GM21390 (cell line): ENCODE data around the gene KIRREL2.
"Not testable (repeated sequence)": the region's sequence is repeated elsewhere in the genome, so short reads cannot be mapped to it uniquely, and the experiment has no call there.

Experiments
- ATAC-seq: cut with Tn5 transposase; IDR thresholded peaks from one replicate; pipeline ENCODE4 v1.9.1; 2021; ENCODE audit not compliant: unreplicated experiment

Gene KIRREL2

GRCh38 chr19:35868823-35869326, 12.2 kb downstream of the KIRREL2 start:
- ATAC-seq = no peak

DNA sequence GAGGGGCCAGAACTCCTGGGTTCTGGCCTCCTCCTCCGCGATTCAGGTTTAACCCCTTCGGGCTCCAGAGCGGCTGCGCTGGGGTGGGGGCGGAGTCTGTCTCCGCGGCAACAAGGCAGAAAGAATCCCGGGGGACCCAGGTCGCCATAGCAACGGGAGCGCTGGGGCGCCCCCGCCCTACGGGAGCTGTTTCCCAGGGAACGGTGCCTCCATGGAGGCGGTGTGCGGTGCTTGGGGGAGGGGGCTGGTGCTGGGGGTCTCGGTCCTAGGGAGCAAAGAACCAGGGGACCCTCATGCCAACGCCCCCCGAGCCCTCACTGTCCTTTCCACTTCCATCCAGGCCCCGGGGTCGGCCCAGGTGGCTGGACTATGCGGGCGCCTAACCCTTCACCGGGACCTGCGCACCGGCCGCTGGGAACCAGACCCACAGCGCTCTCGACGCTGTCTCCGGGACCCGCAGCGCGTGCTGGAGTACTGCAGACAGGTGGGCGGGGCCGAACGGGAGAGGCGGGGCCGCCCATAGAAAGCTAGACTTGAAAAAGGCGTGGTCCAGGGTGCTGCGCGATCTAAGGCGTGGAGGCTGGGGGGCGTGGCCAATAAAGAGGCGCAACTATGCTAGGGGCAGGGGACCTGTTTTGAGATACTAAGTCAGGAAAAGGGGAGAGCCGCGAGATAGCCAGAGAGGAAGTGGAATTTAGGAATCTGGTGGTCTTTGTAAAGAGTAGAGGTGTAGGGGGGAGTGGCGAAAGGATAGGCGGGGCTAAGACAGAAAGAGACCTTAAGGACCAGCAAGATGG, 12.8 kb downstream of the KIRREL2 start:
- ATAC-seq = peak; percentile 69

DNA sequence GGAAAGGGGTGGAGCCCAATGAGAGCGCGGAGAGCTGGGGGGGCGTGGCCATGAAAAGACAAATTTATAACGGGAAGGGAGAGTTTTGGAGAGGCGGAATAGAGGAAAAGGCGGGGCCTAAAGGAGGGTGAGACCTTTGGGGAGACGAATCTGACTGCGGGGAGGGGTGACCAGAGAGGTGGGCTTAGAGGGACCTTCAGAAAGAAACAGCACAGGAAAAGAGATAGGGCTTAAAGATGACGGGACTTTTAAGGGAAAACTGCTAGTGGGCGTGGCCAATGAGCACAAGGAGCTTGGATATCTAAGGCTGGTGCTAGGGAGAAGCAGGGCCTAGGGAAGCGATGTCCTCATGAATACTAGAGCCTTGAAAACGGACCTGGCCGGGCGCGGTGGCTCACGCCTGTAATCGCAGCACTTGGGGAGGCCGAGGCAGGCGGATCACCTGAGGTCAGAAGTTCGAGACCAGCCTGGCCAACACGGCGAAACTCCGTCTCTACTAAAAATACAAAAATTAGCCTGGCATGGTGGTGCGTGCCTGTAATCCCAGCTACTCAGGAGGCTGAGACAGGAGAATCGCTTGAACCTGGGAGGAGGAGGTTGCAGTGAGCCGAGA, 13.5 kb downstream of the KIRREL2 start:
- ATAC-seq = not testable (repeated sequence)

GRCh38 chr19:35870798-35871197, 14.1 kb downstream of the KIRREL2 start:
- ATAC-seq = no peak

GRCh38 chr19:35871611-35872010, 14.9 kb downstream of the KIRREL2 start:
- no peak for ATAC-seq

- ATAC-seq = no peak
Observed at GRCh38 chr19:35872180-35872579, 15.5 kb downstream of the KIRREL2 start.

- ATAC-seq = no peak
Observed at GRCh38 chr19:35874392-35874930, 17.8 kb downstream of the KIRREL2 start.

DNA sequence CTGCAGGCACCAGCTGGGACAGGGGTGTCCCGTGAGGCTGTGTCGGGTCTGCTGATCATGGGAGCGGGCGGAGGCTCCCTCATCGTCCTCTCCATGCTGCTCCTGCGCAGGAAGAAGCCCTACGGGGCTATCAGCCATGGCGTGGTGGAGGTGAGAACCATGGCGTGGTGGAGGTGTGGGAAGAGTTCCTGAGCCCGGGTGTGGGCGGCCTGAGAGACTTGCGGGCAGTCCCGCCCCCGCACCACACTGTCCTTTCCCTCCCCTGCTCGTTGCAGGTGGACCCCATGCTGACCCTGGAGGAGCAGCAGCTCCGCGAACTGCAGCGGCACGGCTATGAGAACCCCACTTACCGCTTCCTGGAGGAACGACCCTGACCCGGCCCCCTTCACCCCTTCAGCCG, 22.4 kb downstream of the KIRREL2 start:
- ATAC-seq = no peak

- no peak for ATAC-seq
Observed at GRCh38 chr19:35879770-35880317, 23.1 kb downstream of the KIRREL2 start.

DNA sequence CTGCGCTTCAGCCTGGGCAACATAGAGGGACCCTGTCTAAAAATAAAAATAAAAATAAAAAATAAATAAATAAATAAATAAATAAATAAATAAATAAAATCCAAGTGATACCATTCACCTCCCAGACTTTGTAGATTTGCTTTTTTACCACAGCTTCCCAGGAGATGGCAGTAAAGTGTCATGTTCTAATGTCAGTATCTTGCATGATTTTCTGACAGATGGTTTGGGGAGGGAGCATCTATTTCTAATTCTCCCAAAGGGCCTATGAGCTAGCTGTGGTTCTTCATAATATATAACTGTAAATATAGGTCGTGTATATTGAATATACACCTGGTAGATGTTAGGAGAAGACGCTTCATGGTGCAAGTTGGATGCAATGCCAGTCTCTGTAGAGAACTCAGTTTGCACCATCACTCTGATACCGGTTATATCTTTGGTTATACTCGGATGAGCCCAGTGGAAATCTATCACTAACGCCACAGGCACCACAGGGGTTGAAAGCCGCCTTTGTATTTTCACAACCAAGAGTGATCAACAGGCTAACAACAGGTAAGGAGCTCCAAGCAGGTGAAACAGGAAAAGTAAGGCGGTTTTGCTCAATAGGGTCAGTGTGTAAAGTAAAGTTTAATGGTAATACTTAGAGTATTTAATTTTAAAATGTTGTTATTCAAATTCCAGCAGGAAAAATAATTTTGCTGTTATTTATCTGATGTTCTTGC, 25.6 kb downstream of the KIRREL2 start:
- no peak for ATAC-seq

- no peak for ATAC-seq
Observed at GRCh38 chr19:35883882-35884281, 27.2 kb downstream of the KIRREL2 start.

GRCh38 chr19:35885225-35885738, 28.6 kb downstream of the KIRREL2 start:
- ATAC-seq = no peak

GRCh38 chr19:35885904-35886303, 29.2 kb downstream of the KIRREL2 start:
- ATAC-seq = no peak

DNA sequence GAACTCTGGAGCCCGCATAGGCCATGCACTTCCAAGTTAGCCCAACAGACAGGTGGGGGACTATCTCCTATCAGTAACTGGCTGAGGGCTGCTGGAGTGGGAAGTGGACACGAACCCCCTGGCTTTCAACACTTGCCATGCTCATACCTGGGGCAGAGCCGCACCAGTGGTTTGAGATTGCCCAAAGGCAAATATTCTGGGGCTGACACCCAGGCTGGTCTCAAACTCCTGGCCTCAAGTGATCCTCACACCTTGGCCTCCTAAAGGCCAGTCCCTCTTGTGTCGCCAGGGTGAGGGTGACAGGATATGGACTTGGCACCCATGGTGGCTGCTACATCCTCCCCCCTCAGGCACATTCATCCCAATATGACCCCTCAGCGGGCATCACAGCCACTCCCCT, 30.5 kb downstream of the KIRREL2 start:
- no peak for ATAC-seq

DNA sequence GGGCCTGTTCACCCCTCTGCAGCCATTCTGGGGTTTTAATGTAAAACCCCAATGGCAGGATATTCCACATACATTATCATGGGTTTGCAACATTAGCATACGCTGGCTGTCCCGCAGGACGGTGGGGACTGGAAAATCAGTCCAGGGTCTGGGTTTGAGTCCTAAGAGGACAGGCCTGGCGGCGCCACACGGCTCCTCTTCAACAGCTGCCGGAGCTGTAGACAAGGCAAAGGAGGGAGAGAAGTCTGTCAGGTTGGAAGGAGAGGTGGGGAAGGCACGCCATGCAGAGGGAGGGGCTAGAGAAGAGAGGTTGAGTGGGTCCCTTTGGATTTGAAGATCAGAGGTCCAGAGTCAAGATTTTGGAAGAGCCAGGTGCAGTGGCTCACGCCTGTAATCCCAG, 31.7 kb downstream of the KIRREL2 start:
- ATAC-seq = no peak

GRCh38 chr19:35889370-35890112, 32.8 kb downstream of the KIRREL2 start:
- ATAC-seq = no peak

- no peak for ATAC-seq
Observed at GRCh38 chr19:35890113-35890650, 33.5 kb downstream of the KIRREL2 start.

GRCh38 chr19:35891819-35892218, 35.1 kb downstream of the KIRREL2 start:
- ATAC-seq = not testable (repeated sequence)

GRCh38 chr19:35894342-35894741, 37.6 kb downstream of the KIRREL2 start:
- no peak for ATAC-seq
